HG02759 (cell line): ENCODE results near the gene MAPK4.

ENCODE experiments used
- ATAC-seq: cut with Tn5 transposase; IDR thresholded peaks from one replicate; pipeline ENCODE4 v1.9.1; 2021; ENCODE audit warnings: mild to moderate bottlenecking, moderate library complexity; ENCODE audit not compliant: unreplicated experiment

Gene MAPK4

DNA sequence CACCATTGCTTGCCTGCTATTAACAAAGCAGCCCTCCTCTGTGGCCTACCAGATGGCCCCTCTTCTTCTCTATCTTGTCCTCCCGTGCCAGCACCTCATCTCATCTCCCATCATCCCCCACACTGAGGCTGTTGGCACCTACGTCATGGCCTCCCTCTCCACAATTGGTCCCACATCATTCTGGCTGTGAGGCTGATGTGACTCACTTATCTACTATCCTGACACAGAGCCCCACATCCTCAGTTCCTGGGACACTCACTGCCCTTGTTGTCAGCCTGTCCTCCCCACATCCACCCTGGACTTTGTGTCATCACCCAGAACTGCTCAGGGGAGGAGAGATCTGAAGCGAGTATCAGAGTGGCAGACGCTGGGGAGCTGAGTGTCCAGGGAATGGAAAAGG, 157.0 kb downstream of the MAPK4 start:
- ATAC-seq: no peak

GRCh38 chr18:50717563-50717962, 157.7 kb downstream of the MAPK4 start:
- no peak for ATAC-seq

DNA sequence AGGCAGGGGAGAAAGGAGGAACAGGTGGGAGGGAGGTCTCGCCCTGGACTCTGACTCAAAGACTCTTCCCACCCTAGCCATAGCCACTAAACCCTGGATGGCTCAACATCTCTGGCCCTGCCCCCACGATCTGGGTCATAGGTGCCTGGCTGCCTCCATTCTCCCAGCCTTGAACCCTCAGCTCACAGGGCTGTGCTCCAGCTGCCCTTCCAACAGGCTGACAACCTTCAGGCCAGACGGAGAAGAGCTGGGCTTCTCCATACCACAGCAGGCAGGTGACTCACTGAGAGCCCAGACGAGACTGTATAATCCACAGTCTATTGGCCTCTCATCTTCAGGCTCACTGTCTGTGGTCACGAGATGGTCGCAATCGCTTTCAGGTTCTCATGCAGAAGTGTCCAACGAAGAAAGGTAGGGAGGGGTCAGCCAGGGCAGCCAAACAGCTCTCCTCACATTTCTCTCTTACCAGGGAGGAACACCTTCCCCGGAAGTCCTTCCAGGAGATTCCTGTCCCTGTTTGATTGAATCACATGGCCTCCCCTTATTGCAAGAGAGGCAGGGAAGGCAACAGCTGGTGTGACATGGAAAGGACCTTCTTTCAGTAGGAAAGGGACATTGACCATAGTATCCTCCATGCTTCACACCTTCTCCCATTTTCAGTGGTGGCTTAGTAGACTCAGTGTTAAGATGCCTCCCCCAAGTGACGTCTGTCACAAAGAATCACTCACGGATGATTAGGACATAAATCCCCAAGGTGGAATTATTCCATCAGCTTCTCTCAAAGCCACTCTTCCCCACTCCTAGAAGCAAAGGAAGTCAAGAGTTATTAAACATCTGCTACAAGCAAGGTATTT, 159.8 kb downstream of the MAPK4 start:
- ATAC-seq: no peak

DNA sequence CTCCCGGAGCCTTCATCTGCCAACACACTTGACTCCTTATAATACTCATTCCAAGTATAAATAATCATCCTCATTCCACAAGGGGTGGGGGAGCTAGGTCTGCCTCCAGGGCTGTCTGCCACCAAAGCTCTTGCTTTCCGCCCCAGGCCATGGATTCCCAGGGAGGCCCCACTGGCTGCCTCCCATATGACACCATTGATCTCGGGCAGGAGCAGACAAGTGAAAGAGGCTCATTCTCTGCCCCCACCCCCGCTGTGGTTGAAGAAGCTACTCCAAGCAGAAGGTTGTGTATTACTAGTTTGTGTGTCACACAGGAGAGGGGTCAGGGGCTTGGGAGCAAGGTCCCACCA, 160.4 kb downstream of the MAPK4 start:
- no peak for ATAC-seq

- ATAC-seq: no peak
These were observed 161.1 kb downstream of the MAPK4 start for GRCh38 chr18:50721006-50721405.

DNA sequence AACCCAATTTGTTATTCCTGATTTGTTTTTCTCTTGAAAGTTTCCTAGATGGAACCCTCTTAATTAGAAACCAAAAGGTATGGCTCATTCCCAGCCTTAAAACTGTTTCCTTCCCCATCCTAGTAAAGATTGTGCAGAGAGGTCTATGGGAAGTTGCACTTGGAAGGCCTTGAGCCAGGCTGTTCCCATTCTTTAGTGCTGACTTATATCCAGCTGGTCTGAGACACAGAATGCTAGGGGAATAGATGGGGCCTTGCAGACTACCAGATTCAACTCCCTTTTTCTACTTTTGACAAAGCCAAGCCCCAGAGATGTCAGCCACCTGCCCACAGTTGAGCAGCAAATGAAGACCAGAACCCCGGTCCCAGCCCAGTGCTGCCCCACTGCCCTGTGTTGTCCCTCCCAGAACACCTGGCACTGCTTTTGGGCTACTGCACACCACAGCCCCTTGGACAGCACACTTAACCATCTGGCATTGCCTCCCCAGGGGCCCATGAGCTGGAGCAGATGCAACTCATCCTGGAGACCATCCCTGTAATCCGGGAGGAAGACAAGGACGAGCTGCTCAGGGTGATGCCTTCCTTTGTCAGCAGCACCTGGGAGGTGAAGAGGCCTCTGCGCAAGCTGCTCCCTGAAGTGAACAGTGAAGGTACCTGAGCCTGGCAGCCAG, 161.7 kb downstream of the MAPK4 start:
- no peak for ATAC-seq

DNA sequence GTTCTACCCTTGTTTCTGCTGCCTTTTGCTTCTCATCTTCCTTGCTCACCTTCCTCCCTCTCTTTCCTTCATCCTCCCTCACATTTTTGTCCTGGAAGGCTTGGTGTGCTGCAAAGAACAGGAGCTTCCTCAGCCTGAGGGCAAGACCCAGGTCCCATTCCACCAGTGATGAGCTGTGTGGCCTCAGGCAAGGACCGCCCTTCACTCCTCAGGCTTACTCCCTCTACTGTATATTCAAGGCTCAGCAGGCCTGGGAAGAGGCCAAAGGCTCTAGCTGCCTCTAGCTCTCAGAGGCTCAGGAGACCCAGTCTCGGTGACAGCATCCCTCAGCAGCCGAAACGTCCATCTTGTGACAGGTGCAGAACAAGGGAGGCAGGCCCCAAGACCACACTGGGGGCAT, 162.4 kb downstream of the MAPK4 start:
- no peak for ATAC-seq

DNA sequence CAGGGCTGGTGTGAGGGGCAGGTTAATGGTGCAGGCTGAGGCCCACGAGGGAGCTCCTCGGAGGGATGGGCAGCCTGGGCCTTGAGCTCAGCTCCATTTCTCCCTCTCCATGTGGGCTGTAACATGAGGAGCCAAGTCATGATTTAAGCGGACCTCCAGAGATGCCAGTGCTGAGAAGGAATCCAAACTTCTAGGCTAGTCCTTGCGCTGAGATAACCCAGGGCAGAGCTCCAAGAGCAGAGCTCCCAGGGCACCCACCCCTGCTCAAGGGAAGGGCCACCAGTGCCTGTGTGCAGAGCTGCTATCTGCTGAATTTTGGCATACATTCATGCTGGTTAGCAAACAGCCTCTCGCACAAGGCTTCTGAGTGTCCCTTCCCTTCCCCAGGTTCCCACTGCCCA, 164.9 kb downstream of the MAPK4 start:
- ATAC-seq: no peak

DNA sequence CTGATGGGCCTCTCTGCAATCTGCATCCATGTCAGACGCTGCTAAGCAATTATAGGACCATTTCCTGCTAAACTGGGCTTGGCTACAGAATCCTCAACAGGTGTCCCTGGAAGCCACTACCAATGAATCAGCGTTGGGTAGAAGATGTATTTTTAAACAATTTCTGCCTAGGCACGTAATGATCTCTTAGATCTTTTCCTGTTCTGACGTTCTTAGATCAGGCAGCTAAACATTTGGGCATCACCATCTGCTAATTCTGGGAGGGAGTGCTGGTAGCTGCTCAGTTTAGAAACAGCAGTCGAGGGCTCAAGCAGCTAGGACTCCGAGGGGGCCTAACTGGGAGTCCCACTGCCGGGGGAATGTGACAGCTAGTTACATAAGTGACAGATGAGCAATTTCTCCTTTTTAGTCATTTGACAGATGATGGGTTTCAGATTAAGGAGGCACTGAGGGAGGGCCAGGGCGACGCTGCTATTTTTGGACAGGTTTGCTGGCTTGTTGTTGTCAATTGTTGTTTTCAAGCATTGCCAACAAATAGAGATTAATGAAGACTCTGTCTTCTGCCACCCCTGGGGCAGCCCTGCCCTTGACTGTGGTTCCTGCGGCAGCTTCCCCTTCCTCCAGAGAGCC, 167.2 kb downstream of the MAPK4 start:
- ATAC-seq: peak; percentile 88

GRCh38 chr18:50727721-50728471, 168.0 kb downstream of the MAPK4 start:
- ATAC-seq: no peak

GRCh38 chr18:50729376-50729775, 169.5 kb downstream of the MAPK4 start:
- no peak for ATAC-seq

- ATAC-seq: no peak
These were observed 170.1 kb downstream of the MAPK4 start for GRCh38 chr18:50729986-50730385.

DNA sequence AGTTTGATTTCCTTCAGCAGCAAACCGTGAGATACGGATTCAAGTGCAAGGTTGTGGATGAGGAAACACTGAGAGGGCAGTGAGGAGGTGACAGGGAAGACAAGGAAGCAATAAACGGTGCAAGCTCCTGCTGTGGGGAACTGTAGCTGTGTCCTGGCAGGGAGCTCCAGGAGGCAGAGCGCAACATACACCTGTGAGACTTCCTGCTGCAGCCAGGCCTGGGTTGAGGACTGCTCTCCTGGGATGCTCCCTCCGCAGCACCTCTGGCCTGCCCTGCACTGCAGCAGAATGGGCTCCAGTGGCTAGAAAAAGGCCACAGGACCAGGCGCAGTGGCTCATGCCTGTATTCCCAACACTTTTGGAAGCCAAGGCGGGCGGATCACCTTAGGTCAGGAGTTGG, 174.5 kb downstream of the MAPK4 start:
- ATAC-seq: no peak

DNA sequence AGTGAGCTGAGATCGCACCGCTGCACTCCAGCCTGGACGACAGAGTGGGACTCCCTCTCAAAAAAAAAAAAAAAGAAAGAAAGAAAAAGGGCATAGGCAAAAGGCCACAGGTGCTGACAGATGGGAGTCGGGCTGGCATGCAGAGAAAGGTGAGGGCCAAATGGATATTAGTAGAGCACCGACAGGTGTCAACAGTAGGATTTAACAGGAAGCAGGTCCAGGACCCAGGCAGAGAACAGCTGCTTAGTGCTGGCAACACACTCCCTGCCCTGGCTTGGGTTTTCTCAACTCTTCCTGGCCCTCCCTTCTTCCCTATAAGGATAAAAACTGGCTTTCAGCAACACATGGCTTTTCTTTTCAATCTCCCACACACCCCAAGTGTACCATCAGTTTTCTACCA, 175.0 kb downstream of the MAPK4 start:
- ATAC-seq: no peak

GRCh38 chr18:50737127-50737526, 177.2 kb downstream of the MAPK4 start:
- no peak for ATAC-seq

GRCh38 chr18:50738098-50738757, 178.3 kb downstream of the MAPK4 start:
- ATAC-seq: no peak

- no peak for ATAC-seq
These were observed 183.1 kb downstream of the MAPK4 start for GRCh38 chr18:50742952-50743351.

DNA sequence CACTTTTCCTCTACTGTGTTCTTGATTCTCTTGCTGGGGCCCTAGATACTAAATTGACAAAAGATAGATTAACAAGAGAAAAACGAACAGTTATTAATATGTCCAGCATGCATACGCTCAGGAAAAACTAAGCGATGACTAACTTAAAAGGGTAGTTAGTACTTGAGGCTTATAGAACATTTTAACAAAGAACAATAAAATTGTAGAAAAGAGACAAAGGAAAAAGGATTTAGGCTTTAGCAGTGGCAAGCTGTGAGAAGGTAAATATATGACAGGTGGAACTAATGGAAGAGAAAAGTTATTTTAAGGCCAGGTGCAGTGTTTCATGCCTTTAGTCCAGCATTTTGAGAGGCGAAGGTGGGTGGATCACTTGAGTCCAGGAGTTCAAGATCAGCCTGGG, 184.4 kb downstream of the MAPK4 start:
- no peak for ATAC-seq

GRCh38 chr18:50745945-50746344, 186.1 kb downstream of the MAPK4 start:
- ATAC-seq: no peak

DNA sequence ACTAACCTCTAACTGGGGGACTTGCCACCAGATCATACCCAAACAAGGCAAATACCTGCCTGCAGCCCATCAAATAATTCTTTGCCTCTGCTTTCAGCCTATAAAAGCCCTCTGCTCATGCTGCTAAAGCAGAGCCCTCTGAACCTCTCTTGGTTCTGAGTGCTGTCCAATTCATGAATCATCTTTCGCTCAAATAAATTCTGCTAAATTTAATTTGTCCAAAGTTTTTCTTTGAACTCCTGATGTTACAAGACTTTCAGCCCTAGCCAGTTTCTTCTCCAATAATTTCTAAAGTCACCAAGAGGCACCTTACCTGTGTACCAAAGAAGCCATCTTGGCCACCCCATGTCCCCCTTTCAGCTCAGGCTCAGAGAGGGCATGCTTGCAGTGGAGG, 188.0 kb downstream of the MAPK4 start:
- no peak for ATAC-seq
